Activated B cell treated with CpG ODN at 0.5 μM for 24 hours (primary cell): ENCODE results near the gene RPS6KA2. TPM values are rescaled to one million over a fixed set of nuclear protein-coding genes. Genes with fewer than 3 reads are reported as not detected.

Source experiments
- ATAC-seq: fragments of 200-7000 bp; cut with Tn5 transposase; one replicate; pipeline ENCODE4 v1.10.0; 2021; ENCODE audit warnings: low read depth, mild to moderate bottlenecking, moderate library complexity
- CTCF ChIA-PET: fragments of 350-600 bp; sonication (Branson Sonifier 250); formaldehyde crosslinking; loops from one replicate; lab custom pipeline; 2021; ENCODE audit warnings: antibody characterized with exemption; lab: Charles Lee
- POLR2A ChIA-PET: fragments of 350-600 bp; sonication (Branson Sonifier 250); formaldehyde crosslinking; loops from one replicate; lab custom pipeline; 2021; ENCODE audit warnings: antibody characterized with exemption; lab: Charles Lee
- DNase-seq: peaks from one replicate; pipeline ENCODE4 v3.0.0; 2022
- H3K27ac Mint-ChIP-seq: one replicate; pipeline ENCODE4 v1.8.0; 2020; ENCODE audit warnings: mixed read lengths
- H3K27me3 Mint-ChIP-seq: one replicate; pipeline ENCODE4 v1.8.0; 2021; ENCODE audit warnings: mixed read lengths
- H3K36me3 Mint-ChIP-seq: one replicate; pipeline ENCODE4 v1.8.0; 2021; ENCODE audit warnings: low read depth, mixed read lengths
- H3K4me1 Mint-ChIP-seq: one replicate; pipeline ENCODE4 v1.8.0; 2021; ENCODE audit warnings: mixed read lengths
- H3K4me3 Mint-ChIP-seq: one replicate; pipeline ENCODE4 v1.8.0; 2020; ENCODE audit warnings: mild to moderate bottlenecking, mixed read lengths
- H3K9me3 Mint-ChIP-seq: one replicate; pipeline ENCODE4 v1.8.0; 2020; ENCODE audit warnings: mixed read lengths
- intact Hi-C: fragments of 100-400 bp; cut with micrococcal nuclease; formaldehyde crosslinking; loops from one replicate; pipeline ENCODE4 v1.15.1; 2024
- total RNA-seq: library from RNA; stranded (reverse); gene quantifications from 2 replicates; pipeline ENCODE4 v1.2.3, GENCODE V29; 2022
- TF ChIP-seq, protein P1 (sequence below): fragments of 200-600 bp; IDR thresholded peaks from one replicate; pipeline ENCODE4 v1.8.0; 2022; ENCODE audit warnings: antibody characterized with exemption, mild to moderate bottlenecking

The RPS6KA2 gene
- total RNA-seq, 1 donor from 2014 or later, result 14.4 TPM

DNA sequence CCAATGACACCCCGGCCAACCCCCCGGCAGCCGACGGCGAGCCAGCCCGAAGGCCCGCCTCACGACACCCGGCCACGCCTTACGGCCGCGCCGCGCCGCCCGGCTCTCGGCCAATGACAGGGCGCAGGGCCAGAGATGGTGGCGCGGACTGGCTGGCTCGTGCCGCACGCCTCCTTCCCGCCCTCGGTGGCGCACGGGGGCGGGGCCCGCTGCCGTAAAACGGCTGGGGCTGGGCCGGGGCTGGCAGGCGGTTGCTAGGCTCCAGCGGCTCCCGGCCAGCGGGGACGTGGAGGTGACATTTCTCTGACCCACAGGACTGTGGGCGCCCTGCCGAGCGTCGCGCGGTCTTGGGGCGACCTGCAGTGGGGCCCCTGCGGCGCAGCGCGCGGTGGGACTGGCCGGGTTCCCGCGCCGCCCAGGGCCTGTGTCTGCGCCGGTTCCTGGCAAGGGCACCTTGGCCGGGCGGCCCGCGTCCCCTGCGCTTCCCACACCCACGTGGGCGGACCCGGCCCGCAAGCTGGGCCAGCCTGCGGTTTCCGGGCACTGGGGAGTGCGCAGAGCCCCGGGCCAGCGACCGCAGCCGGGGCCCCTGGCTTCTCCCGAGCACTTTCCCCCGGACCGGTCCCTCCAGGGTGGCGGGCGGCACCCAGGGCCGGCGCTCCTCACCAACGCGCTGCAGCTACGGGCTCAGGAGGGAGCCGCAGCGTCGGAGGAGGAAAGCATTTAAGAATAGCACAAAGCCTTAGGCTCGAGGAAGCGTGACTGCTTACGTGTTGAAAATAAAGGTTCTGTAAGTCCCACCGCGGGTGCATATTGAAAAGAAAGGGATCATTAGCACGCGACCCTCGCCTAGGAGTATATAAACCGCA lies 243.9 kb downstream of the RPS6KA2 start, which contains the start of gene MPC1:
TSS of gene MPC1 (minus strand) at position 8 of the 869 bp plus-strand sequence. CDS start 64 bp downstream, outside the sequence.
- Mint-ChIP-seq H3K36me3 (peaks cover 2% of the 10 kb centered on the region), H3K27ac (peak within 1 kb of the TSS; percentile 76), H3K4me3 (peak within 1 kb of the TSS; percentile 92), H3K9me3 (no peaks in the 10 kb centered on the region), H3K27me3 (no peaks in the 10 kb centered on the region), H3K4me1 (peaks cover 15% of the 10 kb centered on the region)
- CTCF ChIA-PET, result interaction anchor here (1.3 to 1.4 kb wide), 2 partner anchors 17 to 70 kb away, joined by 3 to 5 read pairs; no protein-coding TSS in a partner anchor
- POLR2A ChIA-PET, result interaction anchor here (1.6 kb wide), 1 partner anchor 41 kb away, joined by 7 read pairs; the partner anchor contains the start of gene SFT2D1
- TF ChIP-seq, protein P1, sequence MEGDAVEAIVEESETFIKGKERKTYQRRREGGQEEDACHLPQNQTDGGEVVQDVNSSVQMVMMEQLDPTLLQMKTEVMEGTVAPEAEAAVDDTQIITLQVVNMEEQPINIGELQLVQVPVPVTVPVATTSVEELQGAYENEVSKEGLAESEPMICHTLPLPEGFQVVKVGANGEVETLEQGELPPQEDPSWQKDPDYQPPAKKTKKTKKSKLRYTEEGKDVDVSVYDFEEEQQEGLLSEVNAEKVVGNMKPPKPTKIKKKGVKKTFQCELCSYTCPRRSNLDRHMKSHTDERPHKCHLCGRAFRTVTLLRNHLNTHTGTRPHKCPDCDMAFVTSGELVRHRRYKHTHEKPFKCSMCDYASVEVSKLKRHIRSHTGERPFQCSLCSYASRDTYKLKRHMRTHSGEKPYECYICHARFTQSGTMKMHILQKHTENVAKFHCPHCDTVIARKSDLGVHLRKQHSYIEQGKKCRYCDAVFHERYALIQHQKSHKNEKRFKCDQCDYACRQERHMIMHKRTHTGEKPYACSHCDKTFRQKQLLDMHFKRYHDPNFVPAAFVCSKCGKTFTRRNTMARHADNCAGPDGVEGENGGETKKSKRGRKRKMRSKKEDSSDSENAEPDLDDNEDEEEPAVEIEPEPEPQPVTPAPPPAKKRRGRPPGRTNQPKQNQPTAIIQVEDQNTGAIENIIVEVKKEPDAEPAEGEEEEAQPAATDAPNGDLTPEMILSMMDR, result no peak
- DNase-seq (peak; percentile 96), ATAC-seq (peak; percentile 94)
- intact Hi-C loops, result loop anchor here (1.0 to 5.0 kb wide), 6 partner anchors 18 to 729 kb away; partner anchors contain the start of genes PRR18 and RPS6KA2

DNA sequence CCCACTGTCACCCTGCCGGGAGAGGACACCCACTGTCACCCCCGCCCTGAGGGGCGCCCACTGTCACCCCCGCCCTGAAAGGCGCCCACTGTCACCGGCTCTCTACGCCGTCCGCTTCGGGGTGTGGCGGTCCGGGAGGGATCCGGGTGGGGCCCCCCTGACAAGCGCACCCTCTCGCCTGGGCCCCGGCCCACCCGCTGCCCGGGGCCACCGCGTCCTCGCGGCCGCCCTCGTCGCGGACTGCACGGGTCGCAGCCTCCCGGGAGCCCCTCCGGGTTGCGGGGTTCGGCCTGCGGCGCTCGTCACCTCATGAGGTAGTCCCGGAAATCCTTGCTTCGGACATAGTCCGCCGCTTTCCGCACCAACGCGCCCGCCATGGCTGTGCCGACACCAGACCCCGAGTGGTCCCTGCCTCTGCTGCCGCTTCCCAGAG lies 244.5 kb downstream of the RPS6KA2 start:
- ChIA-PET POLR2A (no interaction called here), CTCF (no interaction called here)
- H3K4me3 Mint-ChIP-seq, result peak overlapping the region; percentile 92
- ATAC-seq (peak; percentile 6), DNase-seq (no peak)
- TF ChIP-seq, protein P1, result no peak
- H3K27ac Mint-ChIP-seq, result peak overlapping the region; percentile 76
- no peaks in the 10 kb centered on the region for H3K9me3 Mint-ChIP-seq
- H3K27me3 Mint-ChIP-seq, result no peaks in the 10 kb centered on the region
- H3K4me1 Mint-ChIP-seq, result peaks cover 15% of the 10 kb centered on the region
- peaks cover 2% of the 10 kb centered on the region for H3K36me3 Mint-ChIP-seq
- intact Hi-C loops, result loop anchor here (2.0 to 5.0 kb wide), 2 partner anchors 206 to 730 kb away; no protein-coding TSS in a partner anchor

DNA sequence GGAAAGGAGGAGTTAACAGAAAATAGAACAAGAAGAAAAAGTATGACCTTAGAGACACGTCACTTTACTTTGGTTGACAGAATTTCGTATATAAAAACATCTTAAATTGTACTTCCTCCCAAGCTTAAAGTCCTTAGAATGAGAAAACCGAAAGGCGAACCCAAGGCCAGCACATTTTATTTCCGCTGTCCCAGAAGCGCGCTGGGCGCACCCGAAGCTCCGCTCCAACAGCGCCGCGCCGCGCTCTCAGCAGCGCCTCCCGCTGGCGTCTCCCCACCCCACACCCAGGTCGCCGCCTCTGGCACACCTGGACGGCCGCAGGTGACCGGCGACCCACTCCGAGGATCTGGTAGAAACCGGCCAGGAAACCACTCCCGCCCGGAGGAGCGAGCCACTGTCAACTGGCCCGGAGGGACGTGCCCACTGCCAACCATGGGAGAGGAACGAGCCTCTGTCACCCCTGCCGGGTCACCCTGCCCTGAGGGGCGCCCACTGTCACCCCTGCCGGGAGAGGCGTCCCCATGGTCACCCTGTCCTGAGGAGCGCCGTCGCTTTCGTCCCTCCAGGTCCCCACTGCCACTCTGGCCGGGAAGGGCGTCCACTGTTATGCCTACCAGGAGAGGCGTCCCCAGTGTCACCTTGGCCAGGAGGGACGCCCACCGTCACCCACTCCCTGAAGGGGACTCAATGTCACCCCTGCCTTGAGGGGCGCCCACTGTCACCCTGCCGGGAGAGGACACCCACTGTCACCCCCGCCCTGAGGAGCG lies 245.1 kb downstream of the RPS6KA2 start:
- POLR2A ChIA-PET, result interaction anchor here (0.6 to 2.1 kb wide), 6 partner anchors 30 to 245 kb away, joined by 3 to 33 read pairs (median 3); partner anchors contain the start of genes RPS6KA2 and SFT2D1
- Mint-ChIP-seq H3K27ac (peak overlapping the region; percentile 76), H3K4me3 (peak overlapping the region; percentile 92)

DNA sequence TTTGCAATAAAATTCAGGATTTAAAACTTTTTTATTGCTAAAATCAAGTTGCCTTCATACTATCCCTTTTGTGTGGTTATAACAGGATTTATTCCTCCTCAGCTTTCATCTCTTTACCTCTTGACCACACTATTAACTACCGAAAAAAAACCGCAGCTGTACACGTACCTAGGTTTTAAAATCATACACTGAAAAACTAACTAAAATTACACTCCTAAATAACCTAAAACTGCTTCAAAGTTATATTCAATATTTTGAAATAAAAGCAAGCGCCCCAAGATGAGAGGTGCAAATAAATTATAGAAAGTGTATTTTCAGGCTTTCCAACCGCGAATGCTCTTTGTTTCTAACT lies 245.7 kb downstream of the RPS6KA2 start:
- no peak for DNase-seq
- POLR2A ChIA-PET, result interaction anchor here (0.6 to 2.1 kb wide), 7 partner anchors 30 to 246 kb away, joined by 3 to 33 read pairs (median 3); partner anchors contain the start of gene SFT2D1
- intact Hi-C loops, result loop anchor here (1.0 to 5.0 kb wide), 3 partner anchors 68 to 731 kb away; no protein-coding TSS in a partner anchor
- Mint-ChIP-seq H3K4me1 (peaks cover 15% of the 10 kb centered on the region), H3K4me3 (peak overlapping the region; percentile 92), H3K36me3 (peaks cover 2% of the 10 kb centered on the region), H3K27me3 (no peaks in the 10 kb centered on the region), H3K9me3 (no peaks in the 10 kb centered on the region), H3K27ac (peak overlapping the region; percentile 76)
- ATAC-seq, result no peak
- TF ChIP-seq, protein P1, result no peak
- CTCF ChIA-PET, result interaction anchor here (0.7 to 3.0 kb wide), 17 partner anchors 11 to 245 kb away, joined by 3 to 32 read pairs (median 4); partner anchors contain the start of gene SFT2D1

More for the DNA sequence above, 245.1 kb downstream of the RPS6KA2 start:
- peak; percentile 23 for ATAC-seq
- CTCF ChIA-PET, result interaction anchor here (0.7 to 3.0 kb wide), 17 partner anchors 10 to 245 kb away, joined by 3 to 32 read pairs (median 4); partner anchors contain the start of gene SFT2D1
- H3K4me1 Mint-ChIP-seq, result peaks cover 15% of the 10 kb centered on the region
- DNase-seq, result peak; percentile 72
- H3K9me3 Mint-ChIP-seq, result no peaks in the 10 kb centered on the region
- TF ChIP-seq, protein P1, result no peak
- intact Hi-C loops, result loop anchor here (1.0 to 5.0 kb wide), 4 partner anchors 69 to 730 kb away; no protein-coding TSS in a partner anchor
- peaks cover 2% of the 10 kb centered on the region for H3K36me3 Mint-ChIP-seq
- no peaks in the 10 kb centered on the region for H3K27me3 Mint-ChIP-seq
